ENCODE measurements around the gene KMT2C. TPM values are rescaled to one million over a fixed set of nuclear protein-coding genes. Genes with fewer than 3 reads are reported as not detected.

KMT2C gene
- total and polyA plus RNA-seq, 2 of the 8 experiments (the other 6 are each of a cell fraction or from before 2014, with no cell fraction given): 9.1 to 40.8 TPM

DNA sequence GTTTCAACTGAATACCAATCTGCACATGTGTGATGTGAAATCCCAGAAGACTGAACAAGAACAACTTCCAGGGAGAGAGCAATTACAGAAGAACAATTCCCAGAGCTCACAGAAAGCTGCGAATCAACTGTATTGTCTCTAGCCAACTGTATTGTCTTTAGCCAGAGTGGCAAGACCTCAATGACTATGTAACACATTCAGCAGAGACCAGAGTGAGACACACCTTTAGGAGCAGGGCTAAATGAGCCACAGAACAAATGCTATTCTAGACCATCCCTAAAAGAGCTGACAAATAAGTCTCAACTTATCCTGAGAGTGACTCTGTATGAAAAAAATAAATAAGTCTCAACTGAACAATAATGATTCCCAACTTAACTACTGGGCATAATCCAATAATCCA lies 72.0 kb downstream of the KMT2C start:
- Histone ChIP-seq H3K27me3 (replicated peaks in 1 of 4; ENCODE audit: control insufficient read depth in 3 of 4, extremely low read depth in 1 of 4, insufficient read depth in 3 of 4, low read length in 3 of 4) (no peaks in the 10 kb centered on the region), H4K91ac (replicated peaks; ENCODE audit: insufficient read length, low read length) (no peak overlapping the region), H3K27ac (ENCODE audit: low read depth, low read length) (no peak overlapping the region), H3K79me1 (ENCODE audit: low read depth, low read length) (peaks cover 6% of the 10 kb centered on the region; the same call in 1 of the 2 replicates), H2AFZ (ENCODE audit: low read length) (no peak overlapping the region), H3K23ac (ENCODE audit: insufficient read length) (no peak overlapping the region), H3K4me1 (replicated peaks in 1 of 4; ENCODE audit: control insufficient read depth in 3 of 4, insufficient read depth in 4 of 4, low read length in 3 of 4) (no peaks in the 10 kb centered on the region), H3K56ac (replicated peaks; ENCODE audit: insufficient read length, low read depth, low read length) (no peak overlapping the region), H2AK5ac (ENCODE audit: low read depth, low read length) (no peak overlapping the region), H2BK20ac (ENCODE audit: low read length) (no peak overlapping the region), H2BK12ac (ENCODE audit: low read depth, low read length) (no peak overlapping the region), H4K8ac (ENCODE audit: extremely low read depth, insufficient read depth, low read length) (no peak overlapping the region), H3K9ac (replicated peaks in 1 of 4; ENCODE audit: extremely low read depth in 1 of 4, low read depth in 3 of 4, low read length in 3 of 4) (no peak overlapping the region), H3K4ac (replicated peaks; ENCODE audit: insufficient read length, low read depth, low read length) (no peak overlapping the region), H2BK120ac (replicated peaks; ENCODE audit: low read depth, low read length) (no peak overlapping the region), H3K14ac (ENCODE audit: insufficient read length) (no peak overlapping the region), H3K18ac (ENCODE audit: extremely low read depth, low read length) (no peak overlapping the region), H3K36me3 (ENCODE audit: control insufficient read depth in 2 of 4, insufficient read depth in 4 of 4, low read length in 3 of 4) (no peaks in the 10 kb centered on the region), H3K79me2 (ENCODE audit: control insufficient read depth in 1 of 2, insufficient read depth in 2 of 2, low read length in 2 of 2) (peaks cover 3 to 87% of the 10 kb centered on the region in 2 experiments; a peak in 3 of 4 replicates), H3K23me2 (ENCODE audit: low read depth, low read length) (no peaks in the 10 kb centered on the region), H2BK15ac (ENCODE audit: low read length) (no peak overlapping the region), H3K4me3 (ENCODE audit: extremely low read depth in 1 of 4, insufficient read depth in 2 of 4, low read depth in 3 of 4, low read length in 4 of 4) (no peak overlapping the region), H2BK5ac (ENCODE audit: low read depth, low read length) (no peak overlapping the region), H3K4me2 (ENCODE audit: insufficient read depth in 1 of 2, low read depth in 2 of 2, low read length in 2 of 2) (no peak overlapping the region), H4K20me1 (replicated peaks in 1 of 2; ENCODE audit: control insufficient read depth in 1 of 2, insufficient read depth in 2 of 2, low read length in 2 of 2) (no peaks in the 10 kb centered on the region), H4K5ac (ENCODE audit: insufficient read length, low read depth, low read length) (no peak overlapping the region), H3K9me3 (ENCODE audit: insufficient read depth in 2 of 2, low read depth in 1 of 2, low read length in 1 of 2) (no peaks in the 10 kb centered on the region)
- DNase-seq (ENCODE audit: low read depth in 1 of 2, low spot score in 2 of 2): no peak
- ChIA-PET POLR2A (ENCODE audit: partially characterized antibody) (interaction anchor here (0.5 kb wide), 1 partner anchor 225 kb away, joined by 3 read pairs; no protein-coding TSS in a partner anchor), CTCF (ENCODE audit: partially characterized antibody) (interaction anchor here (0.6 kb wide), 1 partner anchor 302 kb away, joined by 3 read pairs; no protein-coding TSS in a partner anchor)
- TF ChIP-seq YY1 (IDR thresholded peaks at IDR 0.05; ENCODE audit: low read depth, low read length) (no peak), KDM4A (IDR thresholded peaks at IDR 0.05; ENCODE audit: low read depth, low read length, severe bottlenecking) (no peak), SRF (IDR thresholded peaks at IDR 0.05; ENCODE audit: low read depth, low read length) (no peak), CREB1 (IDR thresholded peaks at IDR 0.05) (no peak), SP1 (IDR thresholded peaks at IDR 0.05; ENCODE audit: low read depth, low read length) (no peak), SAP30 (IDR thresholded peaks at IDR 0.05; ENCODE audit: insufficient read depth, insufficient replicate concordance, low read length) (no peak), RAD21 (IDR thresholded peaks at IDR 0.05 in 1 of 2, conservative IDR thresholded peaks at IDR 0.05 in 1 of 2; ENCODE audit: low read depth in 2 of 2, low read length in 2 of 2) (no peak), EGR1 (IDR thresholded peaks at IDR 0.05; ENCODE audit: borderline replicate concordance, low read depth, low read length) (no peak), KDM5A (IDR thresholded peaks at IDR 0.05; ENCODE audit: low read length) (no peak), BCL11A (IDR thresholded peaks at IDR 0.05; ENCODE audit: low read depth in 2 of 2, low read length in 2 of 2) (no peak), POLR2AphosphoS5 (IDR thresholded peaks at IDR 0.05; ENCODE audit: low read depth, low read length) (no peak), BRCA1 (IDR thresholded peaks at IDR 0.05; ENCODE audit: low read depth, low read length) (no peak)
- TF ChIP-seq, protein P1, sequence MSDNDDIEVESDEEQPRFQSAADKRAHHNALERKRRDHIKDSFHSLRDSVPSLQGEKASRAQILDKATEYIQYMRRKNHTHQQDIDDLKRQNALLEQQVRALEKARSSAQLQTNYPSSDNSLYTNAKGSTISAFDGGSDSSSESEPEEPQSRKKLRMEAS (IDR thresholded peaks at IDR 0.05): no peak
- peak; percentile 42 for FAIRE-seq
- 90% methylated on average over 1 of the region's 1 CpG; no CpG with 5 or more reads in 1 of the 2 experiments for WGBS, 2 experiments (ENCODE audit: extremely low coverage in 1 of 2, insufficient coverage in 1 of 2, insufficient read length in 1 of 2, insufficient replicate concordance in 2 of 2, low coverage in 1 of 2, low lambda C conversion rate in 2 of 2, missing lambda C conversion rate in 1 of 2)

Measured in H1 (cell line).